ENCODE measurements around the gene BOC.

DNA sequence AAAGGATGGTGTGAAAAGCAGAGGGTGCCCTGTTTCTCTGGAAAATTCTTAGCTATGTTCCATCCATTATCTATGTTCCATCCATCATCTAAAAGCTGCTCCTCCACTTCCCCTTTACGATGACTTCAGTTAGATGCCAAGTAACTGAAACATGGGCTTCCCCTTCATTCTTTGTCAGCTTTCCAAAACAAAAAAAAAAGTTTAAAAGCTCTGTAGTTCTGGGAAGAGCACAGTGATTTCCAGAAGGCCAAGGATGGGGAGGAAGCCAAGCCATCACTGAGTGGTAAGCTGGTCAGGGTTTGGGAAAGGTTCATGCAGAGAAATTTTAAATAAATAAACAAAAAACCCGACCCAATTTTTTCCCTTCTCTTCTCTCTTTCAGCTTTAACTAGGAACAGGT, 118.4 kb downstream of the BOC start:
- TF ChIP-seq, protein P1, sequence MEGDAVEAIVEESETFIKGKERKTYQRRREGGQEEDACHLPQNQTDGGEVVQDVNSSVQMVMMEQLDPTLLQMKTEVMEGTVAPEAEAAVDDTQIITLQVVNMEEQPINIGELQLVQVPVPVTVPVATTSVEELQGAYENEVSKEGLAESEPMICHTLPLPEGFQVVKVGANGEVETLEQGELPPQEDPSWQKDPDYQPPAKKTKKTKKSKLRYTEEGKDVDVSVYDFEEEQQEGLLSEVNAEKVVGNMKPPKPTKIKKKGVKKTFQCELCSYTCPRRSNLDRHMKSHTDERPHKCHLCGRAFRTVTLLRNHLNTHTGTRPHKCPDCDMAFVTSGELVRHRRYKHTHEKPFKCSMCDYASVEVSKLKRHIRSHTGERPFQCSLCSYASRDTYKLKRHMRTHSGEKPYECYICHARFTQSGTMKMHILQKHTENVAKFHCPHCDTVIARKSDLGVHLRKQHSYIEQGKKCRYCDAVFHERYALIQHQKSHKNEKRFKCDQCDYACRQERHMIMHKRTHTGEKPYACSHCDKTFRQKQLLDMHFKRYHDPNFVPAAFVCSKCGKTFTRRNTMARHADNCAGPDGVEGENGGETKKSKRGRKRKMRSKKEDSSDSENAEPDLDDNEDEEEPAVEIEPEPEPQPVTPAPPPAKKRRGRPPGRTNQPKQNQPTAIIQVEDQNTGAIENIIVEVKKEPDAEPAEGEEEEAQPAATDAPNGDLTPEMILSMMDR (IDR thresholded peaks at IDR 0.05) = no peak
- TF ChIP-seq POLR2A (IDR thresholded peaks at IDR 0.05) (no peak), EP300 (IDR thresholded peaks at IDR 0.05) (no peak), POLR2AphosphoS5 (IDR thresholded peaks at IDR 0.05) (no peak)
